CD4-positive, alpha-beta T cell treated with Interleukin-17A for 1 hour (primary cell): ENCODE measurements around the gene RPL10.

Experiments
- DNase-seq: peaks from one replicate; pipeline ENCODE4 v3.0.0-alpha.2; 2020

RPL10 gene

DNA sequence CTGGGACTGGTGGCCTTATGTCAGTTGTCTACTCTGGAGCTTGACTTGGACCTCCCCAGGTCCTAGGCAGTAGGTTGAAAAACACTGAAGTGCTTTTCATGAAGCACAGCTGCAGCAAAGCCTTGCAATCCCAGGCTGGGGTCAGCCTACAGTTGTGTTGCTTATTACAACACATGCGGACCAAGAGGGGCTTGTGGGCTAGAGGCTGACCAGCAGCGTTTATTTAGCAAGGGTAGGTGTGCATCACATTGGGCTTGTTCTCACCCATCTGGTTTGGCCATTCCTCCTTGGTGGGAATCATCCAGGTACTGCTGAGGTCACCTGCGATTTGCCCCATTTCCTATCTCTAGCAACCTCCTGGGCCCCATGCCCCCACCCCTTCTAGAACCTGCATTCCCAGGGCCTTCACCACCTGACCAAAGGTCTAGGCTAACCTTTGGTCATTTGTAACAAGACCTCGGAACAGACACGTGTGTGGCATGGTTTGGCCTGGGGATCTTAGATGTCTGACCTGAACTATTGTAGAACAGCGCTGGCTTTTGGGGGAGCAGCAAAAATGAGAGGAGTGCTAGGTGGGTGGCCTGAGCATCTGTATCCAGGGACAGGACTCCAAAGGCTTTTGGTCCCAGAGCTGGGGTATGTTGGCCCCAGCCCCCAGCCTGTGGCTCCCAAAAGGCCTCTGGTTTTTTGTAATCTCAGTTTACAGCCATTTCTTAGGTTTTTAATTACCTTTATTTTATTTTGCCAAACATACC, 3.0 kb downstream of the RPL10 start:
- DNase-seq, result peak; percentile 34

GRCh38 chrX:154401918-154402621, 3.9 kb downstream of the RPL10 start:
- no peak for DNase-seq

- no peak for DNase-seq
Measured at GRCh38 chrX:154402622-154403127, 4.5 kb downstream of the RPL10 start.

DNA sequence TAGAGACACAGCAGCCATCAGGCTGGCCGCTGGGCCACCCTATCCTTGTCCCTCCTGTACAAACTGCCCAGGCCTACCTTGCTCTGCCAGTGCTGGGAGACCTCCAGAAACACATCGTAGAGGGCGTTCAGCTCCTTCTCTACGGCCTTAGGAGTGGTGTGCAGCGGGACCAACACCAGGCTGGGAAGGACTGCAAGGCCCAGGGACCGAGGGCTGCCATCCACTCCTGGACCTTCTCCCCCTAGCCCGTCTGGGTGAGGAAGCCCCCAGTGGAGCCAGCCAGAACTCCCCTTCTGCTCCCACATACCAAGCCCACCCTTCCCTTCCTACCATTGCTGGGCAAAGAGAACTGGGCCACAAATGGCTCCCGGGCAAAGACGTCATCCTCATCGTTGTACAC, 5.0 kb downstream of the RPL10 start:
- DNase-seq, result no peak

GRCh38 chrX:154403858-154404257, 5.7 kb downstream of the RPL10 start:
- DNase-seq, result no peak

DNA sequence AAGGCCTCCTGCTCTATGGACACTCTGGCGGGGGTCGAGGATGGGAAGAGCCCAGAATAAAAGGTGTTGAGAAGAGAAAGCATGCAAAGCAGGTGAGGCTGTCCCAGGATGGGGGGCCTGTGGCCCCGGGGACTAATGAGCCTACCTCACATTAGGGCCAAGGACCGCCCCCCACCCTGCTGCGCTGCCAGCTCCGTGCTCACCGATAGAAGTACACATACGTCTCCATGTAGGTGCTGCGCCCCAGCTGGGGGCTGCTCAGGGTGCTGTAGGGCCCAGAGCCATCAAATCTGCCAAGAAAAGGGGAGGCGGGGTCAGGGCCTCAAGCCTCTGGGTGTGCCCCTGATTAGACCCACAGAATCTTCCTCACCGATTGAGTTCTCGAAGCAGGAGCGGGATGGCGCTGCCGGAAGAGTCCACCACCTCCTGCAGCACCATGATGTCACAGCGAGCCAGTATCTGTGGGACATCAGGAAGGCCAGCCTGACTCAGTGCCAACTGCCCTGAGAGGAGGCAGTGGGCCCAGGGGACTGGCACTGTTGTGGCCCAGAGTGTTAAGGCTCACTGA, 6.5 kb downstream of the RPL10 start:
- DNase-seq, result no peak

DNA sequence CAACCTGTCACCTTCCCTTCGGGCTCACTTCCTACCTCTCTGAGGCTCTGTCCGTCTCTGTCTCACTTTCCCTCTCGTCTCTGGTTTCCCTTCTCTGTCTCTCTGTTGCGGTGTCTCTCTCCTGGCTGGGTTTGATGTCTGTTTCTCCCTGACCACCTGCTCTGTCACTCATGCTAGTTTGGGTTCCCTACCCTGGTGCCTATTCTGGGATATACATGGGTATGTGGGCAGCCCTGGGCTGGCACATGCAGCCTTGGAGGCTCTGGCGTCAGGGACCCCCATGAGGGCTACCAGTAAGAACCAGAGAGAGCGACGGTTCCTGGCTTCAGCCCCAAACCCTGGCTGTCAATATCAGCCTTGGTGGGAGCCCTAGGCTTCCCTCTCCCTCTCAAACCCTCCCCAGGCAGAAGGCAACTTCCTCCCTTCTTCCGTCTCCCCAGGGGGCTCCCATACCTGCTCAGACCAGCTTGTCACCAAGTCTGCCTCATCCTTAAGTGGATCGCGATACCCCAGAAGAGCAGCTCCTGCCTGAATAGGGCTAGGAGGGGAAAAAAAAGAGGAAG, 10.6 kb downstream of the RPL10 start:
- DNase-seq, result no peak

GRCh38 chrX:154409222-154409871, 11.2 kb downstream of the RPL10 start, which contains the start of gene DNASE1L1:
TSS of gene DNASE1L1 (minus strand) at chrX:154409254. CDS start at chrX:154405568, 3,686 bp downstream.
- DNase-seq, result no peak

DNA sequence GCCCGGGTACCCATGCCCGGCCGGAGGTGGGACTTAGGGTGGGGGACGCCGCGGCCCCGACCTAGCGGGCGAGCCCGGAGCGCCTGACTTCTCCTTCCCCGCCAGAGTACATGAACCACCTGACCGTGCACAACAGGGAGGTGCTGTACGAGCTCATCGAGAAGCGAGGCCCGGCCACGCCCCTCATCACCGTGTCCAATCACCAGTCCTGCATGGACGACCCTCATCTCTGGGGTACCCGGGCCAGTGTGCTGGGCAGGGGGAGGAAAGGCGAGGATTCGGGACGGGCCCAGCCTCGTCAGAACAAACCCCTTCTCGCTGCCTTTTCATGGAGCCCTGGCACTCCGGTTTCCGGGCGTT, 13.8 kb downstream of the RPL10 start:
- DNase-seq, result peak; percentile 69

GRCh38 chrX:154412468-154412867, 14.3 kb downstream of the RPL10 start:
- peak; percentile 60 for DNase-seq

GRCh38 chrX:154413142-154413541, 15.0 kb downstream of the RPL10 start:
- DNase-seq, result no peak

DNA sequence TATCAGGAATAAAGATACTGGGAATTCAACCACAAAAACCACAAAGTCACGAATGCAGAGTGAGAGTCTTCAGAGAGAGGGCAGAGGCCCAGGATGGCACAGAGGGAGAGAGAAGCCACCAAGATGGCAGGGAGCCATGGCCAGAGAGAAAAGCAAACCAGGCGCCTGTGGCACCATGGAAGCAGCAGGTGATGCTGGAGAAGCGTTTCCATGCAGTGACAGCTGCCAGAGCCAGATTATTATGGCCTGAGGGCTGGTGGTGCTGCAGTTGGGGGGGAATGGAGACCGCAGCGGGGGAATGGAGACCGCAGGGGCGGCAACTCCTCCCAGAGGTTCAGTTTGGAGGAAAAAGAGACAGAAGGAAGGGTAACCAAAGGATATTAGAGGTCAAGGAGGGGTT, 19.0 kb downstream of the RPL10 start:
- DNase-seq, result no peak

GRCh38 chrX:154419189-154419588, 21.0 kb downstream of the RPL10 start:
- no peak for DNase-seq

DNA sequence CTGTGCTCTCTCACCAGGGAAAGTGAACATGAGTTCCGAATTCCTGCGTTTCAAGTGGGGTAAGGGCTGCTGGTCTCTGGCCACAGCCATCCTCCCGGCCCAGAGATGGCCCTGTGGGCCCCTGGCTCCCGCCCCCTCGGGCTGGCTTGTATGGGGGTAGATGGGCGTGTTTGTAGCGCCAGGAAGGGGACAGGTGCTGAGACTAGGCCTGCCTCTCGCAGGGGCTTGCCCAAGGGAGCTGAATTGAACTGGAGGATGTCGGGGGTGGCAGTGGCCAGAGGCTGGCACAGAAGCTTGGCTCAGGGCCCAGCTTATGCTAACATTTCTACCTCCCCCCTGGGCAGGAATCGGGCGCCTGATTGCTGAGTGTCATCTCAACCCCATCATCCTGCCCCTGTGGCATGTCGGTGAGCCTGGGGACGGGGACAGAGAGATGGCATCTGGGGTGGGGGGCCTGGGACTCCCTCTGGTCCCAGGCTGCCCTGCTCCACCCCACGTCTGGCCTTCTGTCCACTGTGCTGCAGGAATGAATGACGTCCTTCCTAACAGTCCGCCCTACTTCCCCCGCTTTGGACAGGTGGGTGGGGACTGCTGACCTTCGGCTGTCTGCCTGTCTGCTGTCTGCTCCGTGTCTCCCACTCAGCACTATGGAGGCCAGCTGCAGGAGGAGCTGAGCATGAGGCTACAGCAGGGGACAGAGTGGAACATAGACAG, 21.7 kb downstream of the RPL10 start:
- no peak for DNase-seq

DNA sequence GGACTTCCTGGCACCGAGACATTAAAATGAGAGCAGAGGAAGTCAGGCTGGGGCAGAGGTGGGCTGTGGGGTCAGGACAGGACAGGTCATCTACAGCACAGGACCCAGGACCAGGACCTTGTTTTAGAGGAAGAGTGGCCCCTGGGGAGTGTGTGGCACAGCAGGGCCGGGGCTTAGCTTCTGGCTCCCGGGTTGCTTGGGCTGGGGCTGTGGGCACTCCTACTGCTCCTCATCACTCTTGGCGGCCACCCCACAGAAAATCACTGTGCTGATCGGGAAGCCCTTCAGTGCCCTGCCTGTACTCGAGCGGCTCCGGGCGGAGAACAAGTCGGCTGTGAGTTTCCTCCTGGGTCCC, 22.2 kb downstream of the RPL10 start:
- DNase-seq, result no peak

- no peak for DNase-seq
Measured at GRCh38 chrX:154426916-154427770, 29.0 kb downstream of the RPL10 start.

DNA sequence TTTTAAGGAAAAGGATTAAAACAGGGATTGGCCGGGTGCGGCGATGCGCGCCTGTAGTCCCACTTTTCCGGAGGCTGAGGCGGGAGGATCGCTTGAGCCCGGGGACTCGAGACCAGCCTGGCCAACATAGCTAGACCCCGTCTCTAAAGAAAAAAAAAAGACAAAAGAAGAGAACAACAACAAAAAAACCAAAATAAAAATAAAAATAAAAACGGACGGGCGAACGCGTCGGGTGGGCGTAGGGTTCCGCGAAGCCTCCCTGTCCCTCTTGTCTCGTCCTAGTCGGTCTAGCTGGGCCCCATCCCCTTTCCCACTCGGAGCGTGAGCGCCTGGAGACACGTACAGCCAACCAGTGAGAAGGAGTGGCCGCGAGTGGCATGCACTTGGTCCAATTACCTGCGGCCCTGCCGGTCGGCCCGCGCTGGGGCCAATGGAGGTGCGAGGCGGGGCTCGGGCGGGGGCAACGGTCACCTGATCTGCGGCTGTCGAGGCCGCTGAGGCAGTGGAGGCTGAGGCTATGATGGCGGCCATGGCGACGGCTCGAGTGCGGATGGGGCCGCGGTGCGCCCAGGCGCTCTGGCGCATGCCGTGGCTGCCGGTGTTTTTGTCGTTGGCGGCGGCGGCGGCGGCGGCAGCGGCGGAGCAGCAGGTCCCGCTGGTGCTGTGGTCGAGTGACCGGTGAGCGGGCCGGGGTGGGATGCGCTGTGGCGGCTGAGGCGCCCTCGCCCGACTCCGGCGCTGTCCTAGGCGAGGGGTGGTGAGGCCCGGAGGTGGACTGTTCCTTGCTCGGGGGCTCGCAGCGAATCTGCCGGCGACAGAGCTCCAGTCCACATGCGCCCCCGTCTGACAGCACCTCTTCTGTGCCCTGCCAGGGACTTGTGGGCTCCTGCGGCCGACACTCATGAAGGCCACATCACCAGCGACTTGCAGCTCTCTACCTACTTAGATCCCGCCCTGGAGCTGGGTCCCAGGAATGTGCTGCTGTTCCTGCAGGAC, 30.3 kb downstream of the RPL10 start, which contains the start of gene ATP6AP1:
TSS of gene ATP6AP1 (plus strand) at position 502 of the 996 bp plus-strand sequence. CDS start at position 518, 16 bp downstream.
- peak; percentile 92 for DNase-seq

GRCh38 chrX:154429711-154430110, 31.5 kb downstream of the RPL10 start:
- no peak for DNase-seq

GRCh38 chrX:154430479-154430878, 32.3 kb downstream of the RPL10 start:
- no peak for DNase-seq

- DNase-seq, result no peak
Measured at GRCh38 chrX:154430916-154431315, 32.7 kb downstream of the RPL10 start.
